A549 (cell line): ENCODE data around the gene IAPP. TPM values are rescaled to one million over a fixed set of nuclear protein-coding genes. Genes with fewer than 3 reads are reported as not detected.
"Not testable (repeated sequence)": the region's sequence is repeated elsewhere in the genome, so short reads cannot be mapped to it uniquely, and the experiment has no call there.

Source experiments
- ATAC-seq, 2 experiments: fragments of 200-7000 bp in 1 of 2; fragments of >200 bp in 1 of 2; cut with Nextera tagmentation in 1 of 2; cut with Tn5 transposase in 1 of 2; 3 replicates each; pipeline versions ENCODE4 v1.8.0 to v1.9.1; 2018 to 2020; ENCODE audit warnings: mild to moderate bottlenecking in 1 of 2, moderate library complexity in 1 of 2
- CTCF ChIA-PET: fragments of 300-600 bp; sonication (Branson Sonifier 250); formaldehyde crosslinking; extraction: SDS; loops from one replicate; lab custom pipeline; 2021; ENCODE audit warnings: antibody characterized with exemption, inconsistent platforms; lab: Yijun Ruan, JAX
- POLR2A ChIA-PET: fragments of 350-600 bp; formaldehyde crosslinking; extraction: SDS; loops from one replicate; lab custom pipeline; 2021; ENCODE audit warnings: antibody characterized with exemption, inconsistent platforms; lab: Yijun Ruan, JAX
- DNase-seq, 2 experiments: peaks; one replicate each; pipeline versions ENCODE4 v3.0.0 to v3.0.0-alpha.2; 2011 to 2016; ENCODE audit warnings: low read depth in 1 of 2, low spot score in 1 of 2
- FAIRE-seq: peaks from 2 replicates; lab custom pipeline; 2011; peaks lifted over from hg19 to GRCh38; lab: Jason Lieb, UNC
- H3K27ac ChIP-seq, 2 experiments: fragments of >200 bp; sonication (Bioruptor Twin); formaldehyde crosslinking; 3 replicates each; pipeline ENCODE4 v1.5.1; 2016 to 2017
- H3K4me1 ChIP-seq: fragments of >200 bp; sonication (Bioruptor Twin); formaldehyde crosslinking; 3 replicates; pipeline ENCODE4 v1.6.1; 2016
- H3K4me2 ChIP-seq: fragments of >200 bp; sonication (Bioruptor Twin); formaldehyde crosslinking; 3 replicates; pipeline ENCODE4 v1.6.1; 2016
- H3K4me3 ChIP-seq: fragments of >200 bp; sonication (Bioruptor Twin); formaldehyde crosslinking; 3 replicates; pipeline ENCODE4 v1.5.1; 2016
- H3K9me3 ChIP-seq: fragments of >200 bp; sonication (Bioruptor Twin); formaldehyde crosslinking; 3 replicates; pipeline ENCODE4 v1.6.1; 2016
- BHLHE40 ChIP-seq: IDR thresholded peaks from 2 replicates; pipeline ENCODE4 v1.6.1; 2012; ENCODE audit warnings: low read depth, low read length, inconsistent platforms
- CEBPB ChIP-seq, 2 experiments: fragments of >200 bp in 1 of 2; sonication (Bioruptor Twin) in 1 of 2; formaldehyde crosslinking in 1 of 2; IDR thresholded peaks; 2 replicates each; pipeline ENCODE4 v1.6.1; 2012 to 2016
- FOXS1 ChIP-seq: fragments of 250-450 bp; sonication (Bioruptor Pico); IDR thresholded peaks from 2 replicates; pipeline ENCODE4 v1.5.0; 2020; ENCODE audit warnings: mild to moderate bottlenecking, moderate library complexity
- JUNB ChIP-seq: fragments of >200 bp; sonication (Bioruptor Twin); formaldehyde crosslinking; IDR thresholded peaks from 2 replicates; pipeline ENCODE4 v1.6.1; 2016
- KDM5A ChIP-seq: fragments of 200-600 bp; sonication (generic); IDR thresholded peaks from 2 replicates; pipeline ENCODE4 v1.6.1; 2016; ENCODE audit warnings: antibody characterized with exemption, mild to moderate bottlenecking
- MAZ ChIP-seq: fragments of 150-350 bp; IDR thresholded peaks from 2 replicates; pipeline ENCODE4 v1.6.1; 2014; ENCODE audit warnings: antibody characterized with exemption, low read depth, low read length, borderline replicate concordance
- PHF8 ChIP-seq: fragments of 200-600 bp; sonication (generic); IDR thresholded peaks from 2 replicates; pipeline ENCODE4 v1.6.1; 2016; ENCODE audit warnings: low read depth, mild to moderate bottlenecking, antibody characterized with exemption, moderate library complexity, borderline replicate concordance
- POLR2AphosphoS2 ChIP-seq: conservative IDR thresholded peaks from 2 replicates; pipeline ENCODE4 v1.6.1; 2012; ENCODE audit warnings: low read length, improper control_type of control experiment, inconsistent platforms
- RAD21 ChIP-seq, 2 experiments: fragments of >200 bp in 1 of 2; sonication (Bioruptor Twin) in 1 of 2; formaldehyde crosslinking in 1 of 2; IDR thresholded peaks in 1 of 2; conservative IDR thresholded peaks in 1 of 2; 2 replicates in 1 of 2; 3 replicates in 1 of 2; pipeline ENCODE4 v1.6.1; 2012 to 2018; ENCODE audit warnings: inconsistent platforms in 1 of 2
- RFX5 ChIP-seq: fragments of 450-650 bp; IDR thresholded peaks from 2 replicates; pipeline ENCODE4 v1.7.1; 2014; ENCODE audit warnings: antibody characterized with exemption, mild to moderate bottlenecking, moderate library complexity
- SREBF2 ChIP-seq: fragments of 450-650 bp; IDR thresholded peaks from 2 replicates; pipeline ENCODE4 v1.6.1; 2014; ENCODE audit warnings: mild to moderate bottlenecking, moderate library complexity
- TFCP2L1 ChIP-seq: fragments of 250-450 bp; sonication (Bioruptor Pico); IDR thresholded peaks from 2 replicates; pipeline ENCODE4 v1.5.0; 2021; ENCODE audit warnings: mild to moderate bottlenecking
- ZC3H11A ChIP-seq: fragments of 450-650 bp; IDR thresholded peaks from 2 replicates; pipeline ENCODE4 v1.6.1; 2014; ENCODE audit warnings: antibody characterized with exemption, mild to moderate bottlenecking
- WGBS: methylation state at CpG from one replicate; pipeline ENCODE4 v1.1.6; 2017; ENCODE audit errors: missing lambda C conversion rate; 5-methylcytosine and 5-hydroxymethylcytosine counted together
- polyA plus RNA-seq, 4 experiments: library from polyadenylated mRNA; depleted of rRNA in 3 of 4; stranded (reverse); fragments of >200 nt; fragmentation: RNase III in 1 of 4; extraction: RNeasy Plus Mini Kit Qiagen cat#74134 plus additional on column Dnase treatment in 1 of 4; gene quantifications; 2 replicates in 3 of 4; 3 replicates in 1 of 4; pipeline ENCODE4 v1.2.3, GENCODE V29; 2011 to 2017
- TF ChIP-seq, protein P1 (sequence below): fragments of 250-450 bp; sonication (Bioruptor Pico); IDR thresholded peaks from 2 replicates; pipeline ENCODE4 v1.5.0; 2020; ENCODE audit warnings: low read depth, mild to moderate bottlenecking, moderate library complexity
- TF ChIP-seq, protein P2 (sequence below): fragments of >200 bp; sonication (Bioruptor Twin); formaldehyde crosslinking; IDR thresholded peaks from 3 replicates; pipeline ENCODE4 v1.5.1; 2016
- TF ChIP-seq, protein P3 (sequence below): IDR thresholded peaks from 2 replicates; pipeline ENCODE4 v1.6.1; 2012; ENCODE audit warnings: low read depth, borderline replicate concordance
- TF ChIP-seq, protein P4 (sequence below): IDR thresholded peaks from 2 replicates; pipeline ENCODE4 v1.6.1; 2012

Gene IAPP
- polyA plus RNA-seq, 2 of the 4 experiments (the other 2 are of a cell fraction): 0.09 TPM; not detected in 1

GRCh38 chr12:21370845-21371449 lies 1.8 kb upstream of the IAPP start:
- ChIA-PET CTCF (no interaction called here), POLR2A (no interaction called here)
- H3K4me3 ChIP-seq: no peak overlapping the region
- H3K9me3 ChIP-seq: no peaks in the 10 kb centered on the region
- WGBS: 62% methylated on average over 7 of the region's 7 CpGs
- H3K27ac ChIP-seq: no peak overlapping the region
- no peak overlapping the region for H3K4me2 ChIP-seq
- ATAC-seq (no peak), FAIRE-seq (no peak), DNase-seq (peak in 1 of 2 experiments; percentile 5)
- H3K4me1 ChIP-seq: no peaks in the 10 kb centered on the region
- TF ChIP-seq SREBF2 (no peak), TFCP2L1 (CRISPR knock-in tag) (no peak), FOXS1 (CRISPR knock-in tag) (no peak)
- TF ChIP-seq, protein P1, sequence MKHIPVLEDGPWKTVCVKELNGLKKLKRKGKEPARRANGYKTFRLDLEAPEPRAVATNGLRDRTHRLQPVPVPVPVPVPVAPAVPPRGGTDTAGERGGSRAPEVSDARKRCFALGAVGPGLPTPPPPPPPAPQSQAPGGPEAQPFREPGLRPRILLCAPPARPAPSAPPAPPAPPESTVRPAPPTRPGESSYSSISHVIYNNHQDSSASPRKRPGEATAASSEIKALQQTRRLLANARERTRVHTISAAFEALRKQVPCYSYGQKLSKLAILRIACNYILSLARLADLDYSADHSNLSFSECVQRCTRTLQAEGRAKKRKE: no peak

DNA sequence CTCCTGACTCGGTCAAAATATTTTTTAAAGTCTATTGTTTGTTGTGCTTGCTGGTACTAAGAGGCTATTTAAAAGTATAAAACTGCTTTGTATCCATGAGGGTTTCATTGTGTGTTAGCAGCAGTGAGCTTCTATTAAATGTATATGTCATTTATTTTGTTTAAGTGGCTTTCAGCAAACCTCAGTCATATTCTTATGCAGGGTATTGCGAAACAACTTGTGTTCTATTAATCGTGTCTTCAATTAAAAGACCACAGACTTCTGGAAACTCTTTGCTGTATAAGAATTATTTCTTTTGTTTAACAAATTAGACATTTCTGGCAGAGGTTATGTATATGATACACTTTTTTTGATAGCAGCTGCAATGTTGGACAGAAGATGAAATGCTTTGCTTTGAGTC lies 6.5 kb downstream of the IAPP start:
- FAIRE-seq: no peak
- ChIA-PET CTCF (no interaction called here), POLR2A (no interaction called here)
- Histone ChIP-seq H3K4me2 (no peak overlapping the region), H3K27ac (no peak overlapping the region), H3K4me3 (no peak overlapping the region), H3K9me3 (no peaks in the 10 kb centered on the region), H3K4me1 (no peaks in the 10 kb centered on the region)
- WGBS: 70% methylated on average over 3 of the region's 3 CpGs
- TF ChIP-seq KDM5A (no peak), CEBPB (IDR thresholded peaks at IDR 0.05) (peak; percentile 73 to 75; a peak in 3 of 4 replicates), BHLHE40 (no peak)
- ATAC-seq: no peak
- DNase-seq: no peak

DNA sequence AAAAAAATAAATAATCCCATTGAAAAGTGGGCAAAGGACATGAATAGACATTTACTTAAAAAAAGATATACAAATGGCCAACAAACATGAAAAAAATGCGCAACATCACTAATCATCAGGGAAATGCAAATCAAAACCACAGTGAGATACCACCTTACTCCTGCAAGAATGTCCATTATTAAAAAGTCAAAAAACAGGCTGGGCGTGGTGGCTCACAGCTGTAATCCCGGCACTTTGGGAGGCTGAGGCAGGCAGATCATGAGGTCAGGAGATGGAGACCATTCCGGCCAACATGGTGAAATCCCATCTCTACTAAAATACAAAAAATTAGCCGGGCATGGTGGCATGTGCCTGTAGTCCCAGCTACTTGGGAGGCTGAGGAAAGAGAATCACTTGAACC lies 8.6 kb downstream of the IAPP start:
- H3K9me3 ChIP-seq, DNase-seq, H3K4me3 ChIP-seq, H3K4me1 ChIP-seq, POLR2A ChIA-PET, H3K4me2 ChIP-seq, FAIRE-seq, CTCF ChIA-PET, ATAC-seq, H3K27ac ChIP-seq: not testable (repeated sequence)
- WGBS: 46% methylated on average over 5 of the region's 5 CpGs

GRCh38 chr12:21384261-21384660 lies 11.6 kb downstream of the IAPP start:
- Histone ChIP-seq H3K9me3 (no peaks in the 10 kb centered on the region), H3K4me3 (no peak overlapping the region), H3K4me2 (no peak overlapping the region), H3K4me1 (no peaks in the 10 kb centered on the region)
- ATAC-seq: no peak
- CTCF ChIA-PET: no interaction called here
- TF ChIP-seq KDM5A: no peak
- TF ChIP-seq RFX5: no peak
- TF ChIP-seq JUNB: no peak
- TF ChIP-seq ZC3H11A: no peak
- TF ChIP-seq POLR2AphosphoS2: no peak
- TF ChIP-seq, protein P2, sequence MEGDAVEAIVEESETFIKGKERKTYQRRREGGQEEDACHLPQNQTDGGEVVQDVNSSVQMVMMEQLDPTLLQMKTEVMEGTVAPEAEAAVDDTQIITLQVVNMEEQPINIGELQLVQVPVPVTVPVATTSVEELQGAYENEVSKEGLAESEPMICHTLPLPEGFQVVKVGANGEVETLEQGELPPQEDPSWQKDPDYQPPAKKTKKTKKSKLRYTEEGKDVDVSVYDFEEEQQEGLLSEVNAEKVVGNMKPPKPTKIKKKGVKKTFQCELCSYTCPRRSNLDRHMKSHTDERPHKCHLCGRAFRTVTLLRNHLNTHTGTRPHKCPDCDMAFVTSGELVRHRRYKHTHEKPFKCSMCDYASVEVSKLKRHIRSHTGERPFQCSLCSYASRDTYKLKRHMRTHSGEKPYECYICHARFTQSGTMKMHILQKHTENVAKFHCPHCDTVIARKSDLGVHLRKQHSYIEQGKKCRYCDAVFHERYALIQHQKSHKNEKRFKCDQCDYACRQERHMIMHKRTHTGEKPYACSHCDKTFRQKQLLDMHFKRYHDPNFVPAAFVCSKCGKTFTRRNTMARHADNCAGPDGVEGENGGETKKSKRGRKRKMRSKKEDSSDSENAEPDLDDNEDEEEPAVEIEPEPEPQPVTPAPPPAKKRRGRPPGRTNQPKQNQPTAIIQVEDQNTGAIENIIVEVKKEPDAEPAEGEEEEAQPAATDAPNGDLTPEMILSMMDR: no peak
- TF ChIP-seq MAZ: no peak
- TF ChIP-seq, protein P3, sequence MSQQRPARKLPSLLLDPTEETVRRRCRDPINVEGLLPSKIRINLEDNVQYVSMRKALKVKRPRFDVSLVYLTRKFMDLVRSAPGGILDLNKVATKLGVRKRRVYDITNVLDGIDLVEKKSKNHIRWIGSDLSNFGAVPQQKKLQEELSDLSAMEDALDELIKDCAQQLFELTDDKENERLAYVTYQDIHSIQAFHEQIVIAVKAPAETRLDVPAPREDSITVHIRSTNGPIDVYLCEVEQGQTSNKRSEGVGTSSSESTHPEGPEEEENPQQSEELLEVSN: no peak
- TF ChIP-seq, protein P4, sequence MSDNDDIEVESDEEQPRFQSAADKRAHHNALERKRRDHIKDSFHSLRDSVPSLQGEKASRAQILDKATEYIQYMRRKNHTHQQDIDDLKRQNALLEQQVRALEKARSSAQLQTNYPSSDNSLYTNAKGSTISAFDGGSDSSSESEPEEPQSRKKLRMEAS: no peak
- TF ChIP-seq PHF8: no peak
- TF ChIP-seq RAD21 (conservative IDR thresholded peaks at IDR 0.05 in 1 of 2, IDR thresholded peaks at IDR 0.05 in 1 of 2): no peak
- TF ChIP-seq, all 56 proteins: peak for 0
- no peak overlapping the region for H3K27ac ChIP-seq
- 74% methylated on average over 2 of the region's 2 CpGs for WGBS
- POLR2A ChIA-PET: no interaction called here
- no peak for DNase-seq
- no peak for FAIRE-seq
